Activated CD4-positive, CD25-positive, alpha-beta regulatory T cell treated with anti-CD3 and anti-CD28 coated beads, Interleukin-2, amount 50 U/mL, for 72 hours (primary cell): Measurements from ENCODE around the gene ECPAS.

Experiments
- DNase-seq: peaks from one replicate; pipeline ENCODE4 v3.0.0; 2021

The ECPAS gene

DNA sequence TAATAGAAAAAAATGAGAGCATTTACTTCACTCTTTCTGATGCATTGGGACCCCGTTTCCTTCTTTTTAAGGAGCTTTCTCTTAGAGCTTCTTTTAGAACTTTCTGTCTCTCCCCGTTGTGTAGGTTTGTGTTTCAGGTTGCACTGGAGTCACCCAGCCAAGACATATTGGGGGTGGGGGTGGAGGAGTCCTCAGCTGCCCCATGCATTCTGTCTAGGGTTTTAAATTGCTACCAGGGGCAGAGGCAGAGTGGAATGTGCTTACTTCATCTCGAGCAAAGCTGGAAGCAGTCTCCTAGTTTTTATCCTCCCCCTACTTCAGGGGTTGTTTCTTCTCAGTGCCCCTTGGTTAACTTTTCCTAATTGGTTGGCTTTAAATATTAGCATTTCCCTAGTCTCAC lies 163.6 kb downstream of the ECPAS start:
- no peak for DNase-seq

DNA sequence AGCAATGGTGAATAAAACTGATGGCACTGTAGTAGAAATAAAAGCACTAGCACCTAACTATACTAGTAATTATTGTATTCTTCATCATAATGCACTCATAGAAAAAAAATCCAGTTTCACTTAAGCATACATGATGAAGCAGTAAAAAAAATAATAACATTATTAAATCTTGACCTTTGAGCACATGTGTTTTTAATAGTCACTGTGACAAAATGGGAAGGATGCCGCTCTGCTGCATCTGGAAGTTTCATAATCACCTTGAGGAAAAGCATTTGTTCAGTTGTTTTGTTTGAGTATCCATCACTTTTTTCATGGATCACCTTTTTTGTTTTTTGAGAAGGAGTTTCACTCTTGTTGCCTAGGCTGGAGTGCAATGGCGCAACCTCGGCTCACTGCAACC lies 167.4 kb downstream of the ECPAS start:
- no peak for DNase-seq
